GM19324 (cell line): ENCODE results near the gene CLEC4M.
"Not testable (repeated sequence)": the region's sequence is repeated elsewhere in the genome, so short reads cannot be mapped to it uniquely, and the experiment has no call there.

Experiments
- ATAC-seq: cut with Tn5 transposase; IDR thresholded peaks from one replicate; pipeline ENCODE4 v1.9.1; 2021; ENCODE audit warnings: mild to moderate bottlenecking, moderate library complexity; ENCODE audit not compliant: unreplicated experiment, low FRiP score

CLEC4M gene

DNA sequence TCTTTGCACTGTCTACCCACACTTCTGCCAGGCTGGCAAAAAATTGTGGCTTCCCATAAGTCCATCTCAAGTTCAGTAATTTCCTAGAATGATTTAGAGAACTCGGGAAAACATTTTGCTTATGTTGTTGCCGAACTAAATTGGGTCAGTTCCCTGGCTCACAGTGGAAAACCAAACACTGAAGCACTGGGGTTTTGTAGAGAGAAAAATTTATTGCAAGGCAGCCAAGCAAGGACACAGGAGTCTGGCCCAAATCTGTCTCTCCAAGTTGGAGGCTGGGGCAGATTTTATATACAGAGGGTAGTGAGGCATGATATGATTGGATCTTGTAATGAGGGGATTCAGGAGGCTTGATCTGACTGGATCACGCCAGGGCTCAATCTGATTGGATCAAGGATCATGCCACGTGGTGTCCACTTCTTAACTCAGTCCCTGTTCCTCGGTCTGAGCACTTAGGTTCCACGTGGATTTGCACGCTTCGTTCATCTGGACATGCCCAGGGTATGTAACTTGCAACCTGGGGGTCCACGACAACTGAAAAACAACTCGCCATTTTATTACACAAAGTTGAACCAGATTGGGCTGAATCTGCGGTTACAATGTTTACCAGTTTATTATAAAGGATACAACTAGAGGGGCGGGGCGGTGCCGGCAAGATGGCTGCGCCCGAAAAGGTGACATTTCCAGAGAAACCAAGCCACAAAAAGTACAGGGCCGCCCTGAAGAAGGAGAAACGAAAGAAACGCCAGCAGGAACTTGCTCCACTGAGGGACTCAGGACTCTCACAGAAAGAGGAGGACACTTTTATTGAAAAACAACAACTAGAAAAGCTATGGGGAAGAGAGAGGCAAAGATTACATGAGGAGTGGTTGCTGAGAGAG lies 23.0 kb upstream of the CLEC4M start:
- no peak for ATAC-seq

- no peak for ATAC-seq
Measured at GRCh38 chr19:7740682-7741054, 22.4 kb upstream of the CLEC4M start.

DNA sequence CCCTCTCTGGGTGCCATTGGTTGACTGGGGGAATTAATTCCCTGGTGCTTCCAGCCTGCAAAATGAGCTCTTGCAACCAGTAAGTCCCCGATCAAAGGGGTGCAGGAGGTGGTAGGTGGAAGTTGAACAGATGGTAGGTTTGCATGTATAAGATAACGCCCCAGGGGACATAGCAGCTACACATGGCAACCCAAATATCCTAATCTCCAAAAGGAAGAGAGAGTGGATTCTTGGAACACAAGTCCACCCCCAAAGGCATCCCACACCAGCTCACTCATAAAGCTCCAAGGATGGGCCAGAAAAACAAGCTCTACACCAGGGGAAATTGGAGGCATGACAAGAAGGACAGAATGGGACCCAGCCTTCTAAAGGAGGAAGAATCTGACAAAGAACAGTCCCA lies 20.5 kb upstream of the CLEC4M start:
- no peak for ATAC-seq

DNA sequence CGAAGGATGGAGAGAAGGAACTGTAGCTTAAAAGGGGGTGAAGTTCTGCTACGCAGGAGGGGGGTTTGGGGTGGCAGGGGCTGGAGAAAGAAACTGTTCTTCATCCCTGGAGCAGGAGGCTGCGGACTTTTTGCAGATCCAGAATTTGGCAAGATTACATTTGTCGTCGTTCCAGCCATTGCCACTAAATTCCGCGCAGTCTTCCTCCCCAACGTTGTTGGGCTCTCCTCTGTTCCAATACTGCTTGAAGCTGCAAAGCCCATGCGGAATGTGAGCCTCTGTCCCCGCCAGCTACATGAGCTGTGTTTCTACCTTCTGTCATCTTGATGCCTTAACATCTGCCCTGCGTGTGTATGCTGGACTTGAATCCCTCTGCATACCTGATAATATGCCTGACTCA lies 20.1 kb upstream of the CLEC4M start:
- ATAC-seq: no peak

DNA sequence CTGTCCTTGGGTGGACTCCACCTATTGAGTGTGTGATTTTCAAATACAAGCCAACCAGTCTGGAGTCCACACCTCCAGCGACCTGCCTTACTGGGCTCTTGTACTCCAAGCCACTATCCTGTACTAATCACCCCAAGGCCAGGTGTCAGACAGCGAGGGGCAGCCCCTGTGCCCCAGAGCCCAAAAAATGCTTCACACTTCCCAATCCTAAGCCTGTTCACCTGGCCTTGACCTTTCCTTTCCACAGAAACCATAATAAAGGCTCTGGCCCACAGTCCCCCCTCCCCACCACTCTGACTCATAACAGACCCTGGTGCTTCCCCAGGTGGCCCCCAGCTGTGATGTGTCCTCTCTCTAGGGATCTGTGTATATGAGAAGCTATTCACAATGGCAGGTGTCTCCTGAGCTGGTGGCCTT lies 19.6 kb upstream of the CLEC4M start:
- ATAC-seq: no peak

- no peak for ATAC-seq
Measured at GRCh38 chr19:7744199-7744786, 18.8 kb upstream of the CLEC4M start.

GRCh38 chr19:7744871-7745650 lies 18.0 kb upstream of the CLEC4M start:
- no peak for ATAC-seq

- not testable (repeated sequence) for ATAC-seq
Measured at GRCh38 chr19:7746306-7746705, 16.7 kb upstream of the CLEC4M start.

GRCh38 chr19:7746903-7747884 lies 15.8 kb upstream of the CLEC4M start, which contains the start of gene CD209:
CD209 (minus strand) TSS chr19:7747534; CDS start chr19:7747511, 23 bp downstream.
- no peak for ATAC-seq

DNA sequence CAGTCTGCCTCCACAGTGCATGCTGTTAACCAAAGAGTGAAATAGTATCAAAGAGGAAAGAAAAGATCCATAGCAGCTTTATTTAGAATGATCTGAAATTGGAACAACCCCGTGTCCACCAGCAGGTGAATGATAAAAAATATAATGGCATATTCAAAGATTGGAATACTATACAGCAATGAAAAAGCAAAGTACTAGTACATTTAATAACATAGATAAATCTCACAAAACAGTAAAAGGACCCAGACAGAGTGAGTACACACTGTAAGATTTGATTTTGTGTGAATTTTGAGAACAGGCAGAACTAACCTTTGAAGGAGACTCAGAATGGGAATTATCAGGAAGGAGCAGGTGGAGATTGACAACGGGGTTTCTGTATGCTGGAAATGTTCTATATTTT lies 14.9 kb upstream of the CLEC4M start:
- ATAC-seq: no peak

DNA sequence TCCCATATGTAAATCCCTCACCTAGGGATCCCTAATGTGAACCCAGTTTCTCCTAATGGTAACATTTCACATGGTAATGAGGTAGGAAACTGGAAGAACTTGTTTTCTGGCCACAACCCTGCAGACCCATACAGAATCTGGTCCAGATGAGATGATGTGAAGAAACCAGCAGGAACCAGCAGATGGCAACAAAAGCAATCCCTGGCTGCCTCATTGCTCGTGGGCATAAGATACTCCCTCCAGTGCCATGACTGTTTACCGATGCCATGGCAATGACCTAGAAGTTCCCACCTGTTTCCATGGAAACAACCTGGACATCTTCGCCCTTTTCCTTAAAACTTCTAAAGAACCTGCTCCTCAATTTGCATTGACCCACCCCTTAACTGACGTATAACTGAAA lies 14.3 kb upstream of the CLEC4M start:
- ATAC-seq: no peak

DNA sequence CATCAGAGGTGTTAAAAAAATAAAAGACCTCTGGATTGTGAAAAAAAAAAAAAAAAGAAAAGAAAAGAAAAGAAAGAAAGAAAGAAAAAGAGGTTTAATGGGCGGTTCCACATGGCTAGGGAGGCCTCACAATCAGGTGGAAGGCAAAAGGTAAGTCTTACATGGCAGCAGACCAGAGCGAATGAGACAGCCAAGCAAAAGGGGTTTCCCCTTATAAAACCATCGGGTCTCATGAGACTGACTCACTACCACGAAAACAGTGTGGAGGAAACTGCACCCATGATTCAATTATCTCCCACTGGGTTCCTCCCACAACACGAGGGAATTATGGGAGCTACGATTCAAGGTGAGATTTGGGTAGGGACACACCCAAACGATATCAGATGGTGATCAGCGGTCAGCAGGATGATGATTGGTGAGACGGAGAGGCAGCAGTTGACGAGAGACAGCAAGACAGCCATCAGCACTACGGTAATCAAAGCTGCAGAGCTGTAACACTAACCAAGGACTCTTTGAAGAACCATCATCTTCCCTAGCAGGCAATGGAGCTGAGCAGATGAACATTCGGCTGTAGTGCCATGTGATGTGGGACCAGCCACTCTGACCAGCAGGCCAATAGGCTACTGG lies 11.8 kb upstream of the CLEC4M start:
- no peak for ATAC-seq

- ATAC-seq: no peak
Measured at GRCh38 chr19:7756258-7756657, 6.8 kb upstream of the CLEC4M start.

DNA sequence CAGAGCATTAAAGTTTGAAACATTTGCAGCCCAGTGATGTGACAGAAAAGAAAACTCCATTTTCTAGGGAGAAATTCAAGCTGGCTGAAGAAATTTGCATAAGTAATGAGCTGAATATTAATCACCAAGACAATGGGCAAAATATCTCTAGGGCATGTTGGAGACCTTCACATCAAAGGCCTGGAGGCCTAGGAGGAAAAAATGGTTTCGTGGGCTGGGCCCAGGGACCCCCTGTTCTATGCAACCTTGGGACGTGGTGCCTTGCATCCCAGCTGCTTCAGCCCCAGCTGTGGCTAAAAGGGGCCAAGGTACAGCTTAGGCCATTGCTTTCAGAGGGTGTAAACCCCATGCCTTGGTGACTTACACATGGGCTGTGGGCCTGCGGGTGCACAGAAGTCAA lies 5.7 kb upstream of the CLEC4M start:
- no peak for ATAC-seq

DNA sequence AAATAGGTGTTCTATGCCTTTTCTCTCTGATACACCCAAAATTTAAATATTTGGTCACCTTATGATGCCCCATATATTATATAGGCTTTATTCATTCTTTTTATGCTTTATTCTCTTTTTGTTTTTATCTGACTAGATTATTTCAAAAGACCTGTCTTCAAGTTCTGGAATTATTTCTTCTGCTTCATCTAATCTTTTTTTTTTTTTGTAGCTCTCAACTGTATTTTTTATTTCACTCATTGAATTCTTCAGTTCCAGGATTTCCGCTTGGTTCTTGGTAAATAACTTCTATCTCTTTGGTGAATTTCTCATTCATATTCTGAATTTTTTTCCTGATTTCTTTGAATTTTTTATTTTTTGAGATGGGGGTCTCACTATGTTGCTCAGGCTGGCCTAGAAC lies 3.9 kb upstream of the CLEC4M start:
- ATAC-seq: no peak

- no peak for ATAC-seq
Measured at GRCh38 chr19:7763696-7764095, 653 bp downstream of the CLEC4M start.

DNA sequence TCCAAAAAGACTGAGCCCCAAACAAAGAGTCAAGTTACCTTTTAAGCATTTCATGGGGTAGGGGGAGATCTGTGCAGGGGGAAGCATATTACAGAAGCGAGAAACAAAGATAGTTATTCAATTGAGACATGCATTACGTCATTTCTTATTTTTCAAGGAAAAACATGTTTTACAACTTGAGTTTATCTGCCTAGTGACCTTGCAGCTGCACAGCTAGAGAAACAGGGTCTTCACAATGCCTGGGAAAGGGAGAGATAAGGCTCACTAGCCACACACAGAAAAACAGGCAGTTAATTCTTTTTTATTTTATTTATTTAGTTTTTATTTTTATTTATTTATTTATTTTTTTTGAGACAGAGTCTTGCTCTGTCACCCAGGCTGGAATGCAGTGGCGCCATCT lies 1.1 kb downstream of the CLEC4M start:
- ATAC-seq: not testable (repeated sequence)

DNA sequence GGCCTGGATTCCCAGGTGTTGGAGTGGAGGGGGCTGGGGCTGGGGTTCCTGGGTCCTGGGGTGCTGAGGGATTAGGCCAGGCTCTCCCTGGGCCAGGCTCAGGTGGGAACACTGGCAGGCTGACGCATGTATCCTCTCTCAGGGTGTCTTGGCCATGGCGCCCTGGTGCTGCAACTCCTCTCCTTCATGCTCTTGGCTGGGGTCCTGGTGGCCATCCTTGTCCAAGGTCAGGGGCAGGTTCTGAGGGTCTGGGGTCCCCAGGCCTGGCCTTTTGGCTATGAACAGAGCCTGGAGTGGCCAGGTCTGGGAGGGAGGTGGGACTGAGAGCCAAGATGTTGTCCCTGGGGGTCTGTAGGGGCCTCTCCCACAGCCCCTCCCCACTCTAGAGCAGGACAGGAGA lies 2.0 kb downstream of the CLEC4M start:
- not testable (repeated sequence) for ATAC-seq

GRCh38 chr19:7766535-7766934 lies 3.5 kb downstream of the CLEC4M start:
- no peak for ATAC-seq

DNA sequence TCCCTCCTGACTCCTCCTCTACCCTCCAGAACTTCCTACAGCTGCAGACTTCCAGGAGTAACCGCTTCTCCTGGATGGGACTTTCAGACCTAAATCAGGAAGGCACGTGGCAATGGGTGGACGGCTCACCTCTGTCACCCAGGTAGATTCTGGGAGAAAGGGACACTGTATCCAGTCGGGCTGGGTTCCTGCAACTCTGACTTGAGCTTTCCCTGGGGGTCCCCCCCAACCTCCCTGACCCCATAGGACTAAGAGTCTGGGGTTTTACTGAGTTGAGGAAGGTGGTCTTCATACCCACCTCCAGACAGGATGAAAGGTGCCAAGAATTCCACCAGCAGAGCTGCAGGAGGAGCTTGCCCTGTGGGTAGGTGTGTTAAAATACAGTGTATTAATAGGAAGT lies 4.4 kb downstream of the CLEC4M start:
- ATAC-seq: no peak
